ENCODE measurements around the gene ATXN10.

The ATXN10 gene

DNA sequence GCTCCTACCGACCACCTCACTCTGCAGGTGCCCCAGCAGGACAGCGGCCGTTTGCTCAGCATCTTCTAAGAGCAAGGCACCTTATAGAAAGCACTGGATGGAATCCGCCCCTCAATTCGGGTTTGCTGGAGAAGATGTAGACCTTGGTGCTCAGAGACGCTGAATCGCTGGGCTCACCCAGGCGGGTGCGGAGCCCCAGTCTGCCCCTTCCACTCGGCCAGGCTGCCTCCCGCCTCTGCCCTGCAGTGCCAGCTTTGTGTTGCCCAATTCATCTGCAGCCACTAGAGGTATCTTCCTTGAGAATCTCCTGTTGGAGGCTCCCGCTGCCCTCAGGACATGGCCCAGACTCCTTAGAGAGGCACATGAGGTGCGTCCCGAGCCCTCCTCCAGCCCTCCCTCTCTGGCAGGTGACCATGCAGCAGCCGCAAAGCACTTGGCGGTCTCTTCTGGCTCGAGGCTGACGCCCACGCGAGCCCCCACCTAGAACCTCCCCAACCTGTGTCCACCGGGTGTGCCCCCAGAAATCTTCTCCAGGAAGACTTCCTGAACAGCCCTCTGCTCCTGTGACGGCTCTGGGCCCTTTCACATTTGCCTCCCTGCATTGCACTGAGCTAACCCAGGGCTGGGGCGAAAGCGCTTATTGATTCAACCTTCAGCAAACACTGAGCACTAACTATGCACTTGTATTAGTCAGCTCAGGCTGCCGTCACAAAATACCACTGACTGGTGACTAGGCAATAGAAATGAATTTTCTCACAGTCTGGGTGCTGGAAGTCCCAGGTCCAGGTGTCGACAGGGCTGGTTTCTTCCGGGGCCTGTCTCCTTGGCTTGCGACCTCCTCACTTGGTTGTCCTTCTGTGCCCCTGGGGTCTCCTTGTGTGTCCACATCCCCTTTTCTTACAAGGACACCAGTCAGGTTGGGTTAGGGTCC lies 187.9 kb downstream of the ATXN10 start:
- DNase-seq (ENCODE audit: low read depth), result no peak

DNA sequence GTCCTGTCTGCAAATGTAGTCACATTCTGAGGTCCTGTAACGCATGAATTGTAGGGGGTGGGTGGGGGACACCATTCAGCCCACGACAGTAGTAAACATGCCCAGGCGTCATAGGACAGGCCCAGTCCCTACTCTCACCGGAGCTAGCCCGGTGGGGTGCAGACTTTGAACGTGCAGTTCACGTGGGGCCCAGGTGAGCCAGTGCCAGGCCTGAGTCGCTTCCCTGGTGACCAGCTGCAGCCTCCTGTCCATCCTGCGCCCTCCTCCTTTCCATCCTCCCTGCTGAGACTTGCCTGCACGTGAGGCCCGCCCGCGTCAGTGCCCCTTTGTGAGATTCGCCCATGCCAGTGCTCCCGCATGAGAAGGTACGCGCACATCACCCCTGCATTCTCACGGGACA lies 188.6 kb downstream of the ATXN10 start:
- no peak for DNase-seq (ENCODE audit: low read depth)

DNA sequence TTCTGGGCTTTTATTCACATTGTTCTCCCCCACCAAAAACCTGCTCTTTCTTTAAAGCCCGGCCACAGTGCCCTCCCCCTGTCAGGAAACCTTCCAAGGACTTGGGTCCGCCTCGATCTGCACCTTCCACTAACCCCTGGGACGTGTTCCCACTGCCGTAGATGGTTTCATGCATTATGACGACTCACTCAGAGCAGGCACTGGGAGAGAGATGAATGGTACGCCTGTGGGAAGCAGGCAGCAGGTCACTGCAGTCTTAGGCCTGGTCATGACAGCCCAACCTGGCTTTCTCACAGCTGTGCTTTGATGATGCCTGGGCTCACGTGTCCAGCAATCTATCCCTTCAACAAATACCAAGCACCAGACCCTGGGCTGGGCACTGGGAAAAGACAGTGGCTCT lies 189.6 kb downstream of the ATXN10 start:
- DNase-seq (ENCODE audit: low read depth), result no peak

DNA sequence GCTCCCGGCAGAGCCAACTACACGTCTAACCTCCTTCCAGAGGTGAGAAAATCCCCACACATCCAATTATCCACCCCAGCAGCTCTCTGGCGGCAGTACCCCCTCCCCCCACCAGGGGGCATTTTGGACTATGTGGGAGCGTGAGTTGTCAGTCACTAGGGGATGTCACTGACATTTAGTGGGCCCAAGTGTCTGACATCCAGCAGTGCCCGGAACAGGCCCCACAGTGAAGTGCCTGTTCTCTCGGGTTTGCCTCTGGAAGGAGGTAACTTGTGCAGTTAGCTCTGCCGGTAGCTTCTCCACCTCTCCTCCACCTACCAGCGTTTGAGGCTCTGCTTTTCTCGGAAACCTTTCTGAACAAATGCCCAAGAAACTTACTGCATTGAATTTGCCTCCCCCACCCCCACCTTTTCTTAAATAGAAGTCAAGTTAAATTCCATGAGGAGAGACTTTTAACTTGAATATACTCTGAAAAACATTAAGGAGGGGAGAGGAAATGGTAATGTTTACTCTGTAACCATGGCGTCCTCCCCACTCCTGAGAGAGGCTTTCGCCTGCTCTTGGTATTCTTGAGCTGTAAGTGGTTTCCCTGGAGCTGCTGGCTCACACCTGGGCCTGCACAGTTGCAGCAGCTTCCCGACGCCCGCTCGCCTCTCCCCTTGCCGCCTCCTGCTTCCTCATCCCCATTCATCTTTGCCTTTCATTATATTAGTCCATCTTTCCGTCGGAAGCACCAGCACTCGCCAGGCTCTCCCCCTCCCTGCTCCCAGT lies 192.5 kb downstream of the ATXN10 start:
- DNase-seq (ENCODE audit: low read depth), result peak; percentile 24

DNA sequence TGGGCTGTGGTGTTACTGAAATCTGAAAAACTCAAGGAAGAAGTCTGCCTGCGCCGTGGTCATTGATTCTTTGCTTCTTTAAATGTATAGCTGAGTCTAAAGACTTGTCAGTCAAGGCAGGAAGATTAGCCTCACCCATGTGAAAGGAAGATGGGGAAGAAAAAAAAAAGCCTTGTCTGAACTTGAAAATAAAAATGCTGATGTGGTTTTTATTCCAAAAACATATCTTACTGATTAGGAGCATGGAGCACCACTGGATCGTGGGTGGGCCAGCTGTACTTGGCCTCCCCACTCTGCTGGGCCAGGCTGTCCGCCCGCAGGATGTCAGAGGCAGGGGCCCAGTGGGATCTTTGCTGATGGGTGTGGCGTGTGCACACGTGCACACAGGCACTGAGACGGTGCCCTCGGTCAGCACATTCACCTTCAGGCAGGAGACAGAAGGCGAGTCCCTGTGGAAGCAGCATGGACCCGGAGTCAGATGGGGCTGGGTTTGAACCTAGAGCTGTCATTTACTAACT lies 193.4 kb downstream of the ATXN10 start:
- DNase-seq (ENCODE audit: low read depth), result no peak

DNA sequence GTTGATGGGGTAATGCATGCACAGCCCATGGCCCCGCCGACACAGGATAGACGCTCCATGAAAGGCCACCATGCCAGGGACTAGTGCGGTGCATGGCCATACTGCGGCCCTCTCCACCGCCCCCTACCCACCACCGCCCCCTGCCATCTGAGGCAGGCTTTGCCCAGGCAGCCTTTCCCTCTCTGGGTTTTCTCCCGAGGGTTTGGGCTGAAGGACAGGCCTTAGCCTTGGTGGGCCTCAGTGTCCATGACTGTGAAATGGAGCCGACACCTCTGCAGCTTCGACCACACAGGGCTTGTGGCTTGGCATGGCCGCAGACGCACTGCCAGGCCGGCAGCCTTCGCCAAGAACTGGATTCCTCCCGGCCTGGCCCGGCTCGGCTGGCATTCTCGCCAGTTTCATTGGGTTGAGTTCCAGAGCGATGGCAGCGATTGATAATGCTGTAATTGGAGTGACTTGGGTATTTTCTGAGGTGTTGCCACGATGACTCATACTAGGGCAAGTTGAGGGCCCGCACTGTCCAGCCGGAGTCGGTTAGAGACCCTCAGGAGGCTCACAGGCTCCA lies 194.0 kb downstream of the ATXN10 start:
- no peak for DNase-seq (ENCODE audit: low read depth)

DNA sequence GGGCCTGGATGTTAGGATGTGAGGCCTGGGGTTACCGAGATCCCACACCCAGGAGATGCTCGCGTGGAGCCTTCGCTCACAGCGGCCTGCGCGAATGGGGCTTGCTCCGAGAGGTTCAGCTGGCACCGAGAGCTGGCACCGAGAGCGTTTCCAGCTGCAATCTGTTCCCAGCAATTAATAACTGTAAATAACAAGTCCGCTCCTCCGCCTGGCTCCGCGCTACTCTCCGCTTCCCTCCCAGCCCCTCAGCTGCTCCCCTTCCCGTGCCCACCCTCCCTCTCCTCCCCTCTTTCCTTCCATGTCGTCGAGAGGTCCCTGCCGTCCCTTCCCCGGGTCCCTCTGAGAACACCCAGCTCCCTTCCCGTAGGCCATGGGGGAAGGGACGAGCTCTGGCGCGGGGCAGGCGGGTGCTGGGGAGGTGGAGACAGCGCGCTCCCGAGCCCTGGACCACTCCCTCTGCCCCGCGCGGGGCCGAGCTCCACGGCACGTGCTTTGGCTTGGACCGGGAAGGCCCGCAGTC lies 194.6 kb downstream of the ATXN10 start:
- DNase-seq (ENCODE audit: low read depth), result no peak

DNA sequence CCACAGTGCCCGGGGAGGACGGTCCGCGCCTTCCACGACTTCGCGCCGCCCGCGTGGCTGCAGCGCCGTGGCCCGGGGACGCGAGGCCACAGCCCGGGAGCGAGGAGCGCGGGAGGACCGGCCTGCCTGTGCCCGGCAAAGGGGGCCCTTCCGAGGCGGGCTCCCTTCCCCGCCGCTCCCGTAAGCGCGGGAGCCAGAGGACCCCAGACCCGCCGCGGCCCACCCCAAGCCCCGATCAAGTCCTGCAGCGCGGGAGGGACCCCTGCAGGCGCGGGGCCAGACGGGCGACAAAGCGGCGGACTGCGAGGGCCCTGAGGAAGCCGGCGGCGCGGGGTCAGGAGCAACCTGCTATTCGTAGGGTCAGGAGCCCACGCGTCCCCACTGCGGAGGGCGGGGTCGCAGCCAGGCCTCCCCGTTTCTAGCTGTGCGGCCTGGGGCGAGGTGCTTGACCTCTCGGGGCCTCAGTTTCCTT lies 195.0 kb downstream of the ATXN10 start:
- no peak for DNase-seq (ENCODE audit: low read depth)

DNA sequence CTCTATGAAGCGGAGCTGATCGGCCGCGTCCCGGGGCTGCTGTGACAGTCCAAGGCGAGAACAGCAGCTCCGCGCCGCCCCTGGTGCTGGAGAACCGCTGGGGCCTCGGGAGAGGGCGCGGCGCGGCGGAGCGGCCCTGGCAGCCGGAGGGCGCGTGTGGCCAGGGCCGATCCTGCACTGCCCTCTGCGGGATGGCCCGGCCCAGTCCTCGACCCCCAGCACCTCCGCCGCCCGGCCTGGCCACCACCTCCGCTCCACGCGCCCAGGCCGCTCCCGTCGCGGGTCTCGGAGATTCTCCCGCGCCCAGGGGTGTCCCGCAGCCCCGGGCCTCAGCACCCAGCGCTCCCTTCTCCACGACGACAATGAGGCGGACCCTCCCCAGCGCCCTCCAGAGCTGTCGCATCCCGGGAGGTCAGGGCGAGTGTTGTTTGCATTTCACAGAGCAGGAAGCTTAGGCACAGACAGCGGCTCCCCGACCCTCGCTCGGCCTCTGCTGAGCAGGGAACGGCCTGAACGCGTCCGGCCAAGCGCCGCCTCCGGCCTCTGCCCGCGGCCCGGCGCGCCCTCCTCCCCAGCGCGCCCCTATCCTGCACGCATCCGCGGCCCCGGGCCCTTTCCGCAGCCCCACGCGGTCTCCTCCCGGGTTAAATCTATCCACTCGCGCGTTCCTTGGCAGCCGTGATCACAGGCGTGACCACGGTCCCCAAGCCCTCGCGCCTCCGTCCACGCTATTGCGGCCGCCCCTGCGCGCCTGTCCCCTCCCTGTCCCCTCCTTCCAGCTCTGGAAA lies 195.7 kb downstream of the ATXN10 start:
- no peak for DNase-seq (ENCODE audit: low read depth)

DNA sequence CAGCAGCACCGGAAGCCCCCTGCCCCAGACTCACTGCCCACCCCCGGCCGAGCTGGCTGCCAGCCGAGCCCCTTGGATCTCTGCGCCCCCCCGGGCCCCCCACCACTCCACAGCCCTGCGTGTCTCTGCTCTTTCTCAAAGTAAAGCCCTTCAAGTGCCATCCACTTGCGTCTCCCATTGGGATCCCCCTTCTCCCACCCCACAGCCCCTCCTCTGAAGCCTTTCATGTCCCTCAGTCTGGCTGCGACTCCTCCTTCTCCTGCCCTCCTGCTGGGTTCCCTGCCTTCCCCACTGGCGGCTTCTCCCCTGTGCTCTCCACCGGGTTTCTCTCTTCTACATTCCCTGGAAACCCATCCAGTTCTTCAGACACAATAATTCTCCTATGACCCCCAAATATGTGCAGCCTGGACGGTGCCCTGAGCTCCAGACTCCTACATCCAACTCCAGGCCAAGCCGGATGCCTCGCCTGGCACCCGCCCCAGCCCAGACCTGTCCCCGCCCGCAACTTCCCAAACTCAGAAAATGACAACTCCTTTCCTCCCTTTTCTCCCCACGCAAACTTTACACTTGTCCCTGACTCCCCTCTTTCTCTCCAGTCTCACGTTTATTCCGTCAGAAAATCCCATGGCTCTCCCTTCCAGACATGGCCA lies 196.4 kb downstream of the ATXN10 start:
- DNase-seq (ENCODE audit: low read depth), result no peak

DNA sequence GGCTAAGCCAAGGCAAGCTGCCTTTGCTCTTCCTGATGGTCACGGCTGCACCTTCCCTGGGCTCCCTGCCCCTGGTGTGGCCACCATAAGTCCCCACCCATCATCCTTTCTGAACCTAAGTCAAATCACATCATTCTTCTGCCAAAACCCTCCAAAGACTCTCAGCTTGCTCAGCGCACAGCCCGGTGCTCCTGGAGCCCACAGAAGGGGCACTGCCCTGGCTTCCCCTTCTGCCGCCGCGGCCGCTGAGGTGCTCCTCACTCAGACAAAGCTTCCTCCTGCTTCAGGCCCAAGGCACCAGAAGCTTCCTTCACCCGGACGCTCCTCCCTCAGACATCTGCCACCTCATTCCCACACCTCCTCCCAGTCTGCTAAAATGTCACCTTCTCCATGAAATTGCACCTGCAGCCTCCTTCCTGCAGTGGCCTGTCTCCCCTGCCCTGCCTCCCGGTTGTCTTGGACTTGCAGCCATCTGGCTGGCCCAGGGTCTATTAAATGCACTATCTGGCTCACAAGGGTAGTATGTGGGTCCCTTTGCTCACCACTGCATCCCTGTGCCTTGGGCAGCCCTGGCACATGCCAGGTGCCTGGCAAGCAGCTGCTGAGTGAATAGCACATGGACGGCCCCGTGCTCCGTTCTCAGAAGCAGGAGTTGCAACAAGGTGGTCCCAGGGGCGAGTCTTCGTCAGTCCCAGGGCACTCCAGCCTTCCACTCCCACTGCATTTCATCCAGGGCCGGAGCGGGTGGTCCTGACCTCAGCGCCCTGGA lies 197.1 kb downstream of the ATXN10 start:
- no peak for DNase-seq (ENCODE audit: low read depth)

DNA sequence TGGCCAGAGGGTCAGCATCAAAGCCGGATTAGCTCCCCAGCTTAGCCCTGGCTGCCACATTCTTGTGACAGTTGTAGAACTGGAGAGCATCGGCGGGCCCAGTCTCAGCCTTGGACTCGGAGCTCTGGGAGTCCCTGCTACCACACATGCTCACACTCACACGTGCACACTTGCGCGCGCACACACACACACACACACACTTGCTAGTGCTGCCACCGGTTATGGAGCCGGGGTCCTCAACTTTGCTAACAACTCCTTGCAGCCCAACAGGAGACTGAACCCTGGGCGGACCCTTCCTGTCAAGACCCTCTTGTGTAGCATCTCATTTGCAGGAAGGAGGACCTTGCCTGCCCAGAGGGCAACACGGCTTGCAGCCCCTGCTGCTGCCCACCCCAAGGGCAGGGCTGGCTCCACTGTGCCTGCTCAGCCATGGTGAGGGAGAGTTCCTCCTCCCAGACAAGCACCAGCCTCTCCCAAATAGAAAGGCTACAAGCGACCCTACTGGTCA lies 197.8 kb downstream of the ATXN10 start:
- DNase-seq (ENCODE audit: low read depth), result no peak

DNA sequence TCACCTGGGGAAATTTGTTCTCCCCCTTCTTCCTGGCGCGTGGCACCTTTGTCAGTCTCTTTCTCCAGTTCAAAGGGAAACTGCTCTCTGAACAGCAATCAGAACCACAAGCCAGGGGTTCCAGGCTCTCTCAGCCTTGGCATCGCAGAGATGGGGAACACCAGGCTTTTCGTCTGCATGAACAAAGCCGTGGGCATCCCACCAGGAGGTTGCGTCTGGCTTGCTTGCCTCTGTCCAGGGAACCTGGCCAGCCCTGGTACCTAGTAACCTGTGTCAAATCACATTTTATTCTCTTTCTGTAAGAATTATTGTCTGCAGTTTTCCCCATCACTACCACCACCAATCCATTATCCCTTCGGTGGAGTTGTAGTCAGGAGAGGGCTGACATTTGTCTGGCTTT lies 198.4 kb downstream of the ATXN10 start:
- DNase-seq (ENCODE audit: low read depth), result no peak

DNA sequence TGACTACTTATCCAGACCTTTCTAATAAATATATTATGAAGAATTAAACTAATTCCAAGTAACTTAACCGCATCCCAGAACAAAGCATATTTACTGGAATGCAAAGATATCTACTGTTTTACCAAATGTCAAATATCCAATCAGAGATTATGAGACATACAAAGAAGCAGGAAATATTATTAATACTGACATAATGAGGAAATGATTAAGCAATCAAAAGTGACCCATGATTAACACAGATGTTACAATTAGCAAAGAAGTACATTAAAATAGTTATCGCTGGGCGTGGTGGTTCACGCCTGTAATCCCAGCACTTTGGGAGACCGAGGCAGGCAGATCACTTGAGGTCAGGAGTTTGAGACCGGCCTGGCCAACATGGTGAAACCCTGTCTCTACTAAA lies 200.1 kb downstream of the ATXN10 start:
- DNase-seq (ENCODE audit: low read depth), result no peak

DNA sequence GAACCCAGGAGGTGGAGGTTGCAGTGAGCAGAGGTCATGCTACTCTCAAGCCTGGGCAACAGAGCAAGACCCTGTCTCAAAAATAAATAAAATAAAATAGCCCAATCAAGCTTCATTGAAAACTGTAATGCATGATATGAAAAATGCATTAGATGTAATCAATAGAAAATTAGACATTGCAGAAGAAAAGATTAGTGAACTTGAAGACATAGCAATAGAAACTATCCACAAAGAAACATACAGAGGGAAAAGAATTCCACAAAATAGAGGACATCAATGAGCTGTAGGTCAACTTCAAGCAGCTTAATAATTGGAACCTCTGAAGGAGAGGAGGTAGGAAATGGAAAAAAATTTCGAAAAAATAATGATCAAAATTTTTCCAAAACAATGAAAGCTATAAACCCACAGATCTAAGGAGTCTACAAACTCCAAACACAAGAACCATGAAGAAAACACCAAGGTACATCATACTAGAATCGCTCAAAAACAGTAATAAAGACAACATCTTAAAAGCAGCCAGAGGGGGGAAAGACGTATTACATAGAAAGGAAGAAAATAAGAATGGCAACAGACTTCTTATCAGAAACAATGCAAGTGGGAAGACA lies 201.1 kb downstream of the ATXN10 start:
- DNase-seq (ENCODE audit: low read depth), result no peak

DNA sequence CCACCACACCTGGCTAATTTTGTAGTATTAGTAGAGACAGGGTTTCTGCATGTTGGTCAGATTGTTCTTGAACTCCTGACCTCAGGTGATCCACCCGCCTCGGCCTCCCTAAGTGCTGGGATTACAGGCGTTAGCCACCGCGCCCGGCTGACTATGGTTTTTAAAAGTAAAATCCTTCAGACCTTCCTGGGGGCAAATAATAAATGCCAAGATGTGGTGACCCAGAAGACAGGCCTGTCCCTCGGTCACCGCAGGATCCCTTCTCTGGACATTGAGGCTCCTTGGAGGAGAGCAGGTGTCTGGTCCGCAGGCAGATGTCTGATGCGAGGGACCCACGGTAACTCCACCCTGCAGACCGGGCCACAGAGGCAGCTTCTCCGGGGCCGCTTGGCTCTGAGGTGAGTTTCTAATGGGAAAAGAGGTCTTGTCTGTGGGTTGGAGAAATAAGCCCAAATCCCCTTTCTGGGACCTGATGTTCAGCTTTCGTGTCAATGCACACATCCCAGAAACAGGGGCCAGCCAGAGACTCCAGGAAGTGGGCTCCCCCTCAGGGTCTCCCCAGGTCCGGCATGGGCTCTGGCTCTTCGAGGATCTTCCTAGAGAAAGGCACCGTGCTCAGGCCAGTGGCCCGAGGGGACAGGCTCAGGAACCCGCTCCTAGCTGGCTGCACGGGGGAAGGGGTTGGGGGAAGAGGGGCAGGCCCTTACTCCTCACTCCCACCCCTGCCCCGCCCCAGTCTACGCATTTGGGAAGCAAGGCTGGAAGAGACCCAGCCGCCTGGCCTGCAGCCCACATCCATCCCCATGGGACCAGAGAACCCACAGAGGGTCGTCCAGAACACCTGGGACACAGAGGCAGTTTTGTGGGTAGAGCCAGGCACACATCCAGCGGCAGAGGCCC lies 204.8 kb downstream of the ATXN10 start:
- DNase-seq (ENCODE audit: low read depth), result no peak

DNA sequence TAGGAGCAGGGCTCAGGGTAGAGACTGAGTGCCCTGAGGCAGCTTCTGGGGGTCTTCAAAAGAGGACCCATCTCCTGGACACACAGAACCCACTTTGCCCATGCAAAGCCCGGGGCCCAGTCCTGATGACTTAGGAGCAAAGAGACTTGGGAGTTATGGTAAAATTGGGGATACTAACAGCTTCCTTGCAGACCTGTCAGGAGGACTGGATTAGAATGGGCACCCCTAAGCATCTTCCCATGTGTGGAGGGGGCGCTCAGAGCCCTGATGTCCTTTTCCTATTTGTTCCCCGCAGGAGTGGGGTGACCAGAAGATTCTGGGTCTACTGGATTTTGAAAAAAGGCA lies 205.4 kb downstream of the ATXN10 start:
- DNase-seq (ENCODE audit: low read depth), result no peak

DNA sequence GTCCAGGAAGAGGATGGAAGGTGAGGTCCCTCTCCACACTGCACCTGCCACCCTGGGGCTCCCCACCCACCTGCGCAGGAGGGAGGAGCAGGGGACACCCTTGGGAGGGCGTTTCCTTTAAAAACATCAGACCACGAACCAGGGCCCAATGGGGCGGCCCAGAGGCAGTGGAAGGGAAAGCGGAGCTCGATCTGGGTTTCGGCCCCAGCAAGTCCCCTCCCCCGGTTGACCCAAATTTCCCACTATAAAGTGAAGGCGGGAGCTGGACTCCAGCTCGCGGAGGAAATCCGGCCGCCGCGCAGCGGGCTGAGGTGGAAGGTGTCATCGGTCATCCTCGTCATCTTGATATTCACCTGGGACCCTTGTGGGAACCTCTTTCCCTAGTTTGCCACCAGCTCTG lies 206.0 kb downstream of the ATXN10 start:
- no peak for DNase-seq (ENCODE audit: low read depth)
